ENCODE measurements around the gene SETBP1. TPM values are rescaled to one million over a fixed set of nuclear protein-coding genes. Genes with fewer than 3 reads are reported as not detected.

The SETBP1 gene
- total RNA-seq, 1 donor from 2014 or later = 12.4 TPM

DNA sequence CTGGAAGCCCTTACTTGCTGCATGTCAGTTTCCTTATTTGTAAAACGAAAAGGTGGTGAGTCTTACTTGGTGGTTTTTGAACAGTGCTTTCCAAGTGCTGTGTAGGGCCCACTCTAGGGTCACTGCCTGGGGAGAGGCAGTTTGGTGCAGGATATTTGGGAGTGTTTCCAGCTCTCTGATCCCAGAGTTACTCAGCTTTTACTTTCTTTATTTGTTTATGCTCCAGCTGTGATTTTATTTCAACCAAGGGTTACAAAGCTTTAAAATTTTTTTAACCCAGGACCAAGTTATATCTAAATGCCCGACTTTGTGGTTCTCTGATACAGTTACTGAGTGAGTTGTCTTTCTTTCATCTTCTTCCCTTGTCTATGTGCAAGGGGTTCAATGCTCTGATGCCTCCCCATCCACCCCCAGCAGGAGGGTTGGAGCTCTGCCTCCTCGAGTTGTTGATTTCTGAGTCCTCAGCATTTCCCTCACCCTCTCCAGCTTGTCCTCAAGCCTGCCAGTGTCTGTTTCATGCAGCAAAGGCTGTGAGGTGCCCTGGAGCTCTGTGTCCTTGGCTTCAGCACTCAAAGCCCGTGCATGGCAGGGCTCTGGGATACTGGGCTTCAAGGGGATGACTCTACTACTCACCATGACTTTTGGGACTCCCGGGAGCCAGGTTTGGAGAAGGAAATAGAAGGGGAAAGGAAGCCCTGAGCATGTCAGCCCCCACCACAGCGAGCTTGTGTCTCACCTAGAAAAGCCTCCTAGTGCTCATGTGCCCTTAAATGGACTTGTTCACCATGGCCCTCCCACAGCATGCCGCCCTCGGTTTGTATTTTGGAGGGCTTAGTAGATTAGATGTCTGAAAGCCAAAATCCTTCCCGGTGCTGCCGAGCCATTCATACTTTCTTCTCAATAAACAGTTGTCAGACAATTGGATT, 236.8 kb downstream of the SETBP1 start:
- H3K9ac ChIP-seq (ENCODE audit: low read length) = no peak overlapping the region
- H3K4me3 ChIP-seq (ENCODE audit: insufficient read depth, low read depth, low read length) = no peak overlapping the region
- H3K79me2 ChIP-seq (ENCODE audit: insufficient read depth, low read length) = no peaks in the 10 kb centered on the region
- H3K4me2 ChIP-seq (ENCODE audit: low read length) = peak overlapping the region; percentile 7
- no peaks in the 10 kb centered on the region for H3K36me3 Mint-ChIP-seq (ENCODE audit: low read depth, unreplicated experiment)
- H3K27ac ChIP-seq (ENCODE audit: low read depth, low read length) = no peak overlapping the region
- no peaks in the 10 kb centered on the region for H4K20me1 ChIP-seq (ENCODE audit: insufficient read depth, low read length)
- no peaks in the 10 kb centered on the region for H3K9me3 Mint-ChIP-seq (ENCODE audit: unreplicated experiment)
- H3K27ac Mint-ChIP-seq (ENCODE audit: unreplicated experiment) = no peak overlapping the region
- H3K27me3 Mint-ChIP-seq (ENCODE audit: low read depth, unreplicated experiment) = no peaks in the 10 kb centered on the region
- TF ChIP-seq CTCF (IDR thresholded peaks at IDR 0.05; ENCODE audit: insufficient read depth, low read depth, low read length) = no peak
- no peak for TF ChIP-seq EZH2 (IDR thresholded peaks at IDR 0.05; ENCODE audit: insufficient read depth, low read length)
- no peak overlapping the region for H2AFZ ChIP-seq (ENCODE audit: low read depth, low read length)
- H3K4me3 Mint-ChIP-seq (ENCODE audit: unreplicated experiment) = no peak overlapping the region
- H3K4me1 ChIP-seq (ENCODE audit: insufficient read depth, low read length) = no peaks in the 10 kb centered on the region
- H3K27me3 ChIP-seq (ENCODE audit: insufficient read depth, low read length) = no peaks in the 10 kb centered on the region
- no peak for DNase-seq (ENCODE audit: low read depth)
- H3K36me3 ChIP-seq (ENCODE audit: insufficient read depth, low read length) = no peaks in the 10 kb centered on the region
- no peaks in the 10 kb centered on the region for H3K9me3 ChIP-seq (ENCODE audit: insufficient read depth, low read depth, low read length)
- H3K4me1 Mint-ChIP-seq (ENCODE audit: low read depth, unreplicated experiment) = peaks cover 16% of the 10 kb centered on the region
- FAIRE-seq = no peak

DNA sequence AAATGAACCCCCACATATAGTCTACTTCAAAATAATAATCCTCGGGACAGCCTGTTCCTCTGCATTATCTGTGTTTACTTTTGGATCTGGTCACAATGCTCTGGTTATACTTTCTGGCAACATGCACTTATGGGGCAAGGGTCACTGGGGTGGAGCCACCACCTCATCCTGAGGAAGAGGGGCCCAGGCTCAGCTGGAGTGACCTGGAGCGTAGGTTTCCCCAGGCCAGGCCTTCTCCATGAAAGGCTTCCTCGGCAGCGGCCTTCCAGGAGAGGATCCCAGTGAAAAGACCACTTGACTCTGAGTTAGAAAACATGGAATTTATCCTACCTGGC, 237.4 kb downstream of the SETBP1 start:
- H3K4me2 ChIP-seq (ENCODE audit: low read length) = no peak overlapping the region

More for the DNA sequence above, 237.4 kb downstream of the SETBP1 start:
- FAIRE-seq (no peak), DNase-seq (ENCODE audit: low read depth) (no peak)
- Mint-ChIP-seq H3K4me1 (ENCODE audit: low read depth, unreplicated experiment) (peaks cover 16% of the 10 kb centered on the region), H3K9me3 (ENCODE audit: unreplicated experiment) (no peaks in the 10 kb centered on the region), H3K27ac (ENCODE audit: unreplicated experiment) (no peak overlapping the region), H3K36me3 (ENCODE audit: low read depth, unreplicated experiment) (no peaks in the 10 kb centered on the region), H3K4me3 (ENCODE audit: unreplicated experiment) (no peak overlapping the region), H3K27me3 (ENCODE audit: low read depth, unreplicated experiment) (no peaks in the 10 kb centered on the region)
- Histone ChIP-seq H3K4me3 (ENCODE audit: insufficient read depth, low read depth, low read length) (no peak overlapping the region), H3K9me3 (ENCODE audit: insufficient read depth, low read depth, low read length) (no peaks in the 10 kb centered on the region), H3K79me2 (ENCODE audit: insufficient read depth, low read length) (no peaks in the 10 kb centered on the region), H3K36me3 (ENCODE audit: insufficient read depth, low read length) (no peaks in the 10 kb centered on the region), H4K20me1 (ENCODE audit: insufficient read depth, low read length) (no peaks in the 10 kb centered on the region), H3K9ac (ENCODE audit: low read length) (no peak overlapping the region), H3K27me3 (ENCODE audit: insufficient read depth, low read length) (no peaks in the 10 kb centered on the region), H3K4me1 (ENCODE audit: insufficient read depth, low read length) (no peaks in the 10 kb centered on the region), H3K27ac (ENCODE audit: low read depth, low read length) (no peak overlapping the region), H2AFZ (ENCODE audit: low read depth, low read length) (no peak overlapping the region)
- TF ChIP-seq CTCF (IDR thresholded peaks at IDR 0.05; ENCODE audit: insufficient read depth, low read depth, low read length) = no peak
- no peak for TF ChIP-seq EZH2 (IDR thresholded peaks at IDR 0.05; ENCODE audit: insufficient read depth, low read length)

Data from astrocyte (in vitro differentiated cells and primary cell).